CD14-positive monocyte (primary cell): Measurements from ENCODE around the gene RFTN2. TPM values are rescaled to one million over a fixed set of nuclear protein-coding genes. Genes with fewer than 3 reads are reported as not detected.

Experiments
- DNase-seq, 3 donors: peaks; one replicate each; pipeline ENCODE4 v3.0.0-alpha.2; 2011 to 2022
- H2AFZ ChIP-seq: 2 replicates; pipeline ENCODE4 v1.6.0; 2012; ENCODE audit warnings: mild to moderate bottlenecking, low read depth, low read length, inconsistent platforms; ENCODE audit not compliant: insufficient read depth, poor library complexity, severe bottlenecking
- H3K27ac ChIP-seq, 2 donors: 1 replicate in 1 of 2; 2 replicates in 1 of 2; pipeline ENCODE4 v1.5.1; 2012 to 2013; ENCODE audit warnings: low read length in 2 of 2, control low read depth in 1 of 2, inconsistent platforms in 1 of 2, low read depth in 1 of 2, mild to moderate bottlenecking in 1 of 2
- H3K27me3 ChIP-seq, 2 donors: one replicate each; pipeline versions ENCODE4 v1.6.0 to v1.6.1; 2011 to 2013; ENCODE audit warnings: low read length in 2 of 2; ENCODE audit not compliant: control insufficient read depth in 2 of 2, insufficient read depth in 2 of 2
- H3K36me3 ChIP-seq, 2 donors: replicated peaks in 1 of 2; 1 replicate in 1 of 2; 2 replicates in 1 of 2; pipeline versions ENCODE4 v1.5.1 to v1.6.1; 2012 to 2013; ENCODE audit warnings: low read length in 2 of 2, control low read depth in 1 of 2, inconsistent platforms in 1 of 2, mild to moderate bottlenecking in 1 of 2; ENCODE audit not compliant: insufficient read depth in 2 of 2, control insufficient read depth in 1 of 2
- H3K4me1 ChIP-seq, 2 donors: 1 replicate in 1 of 2; 2 replicates in 1 of 2; pipeline versions ENCODE4 v1.5.1 to v1.6.1; 2012 to 2013; ENCODE audit warnings: low read length in 2 of 2, control low read depth in 1 of 2, inconsistent platforms in 1 of 2, mild to moderate bottlenecking in 1 of 2, moderate library complexity in 1 of 2; ENCODE audit not compliant: insufficient read depth in 2 of 2, control insufficient read depth in 1 of 2
- H3K4me2 ChIP-seq: replicated peaks from 2 replicates; pipeline ENCODE3; 2012; ENCODE audit warnings: low read length, moderate library complexity, mild to moderate bottlenecking; ENCODE audit not compliant: poor library complexity, severe bottlenecking; ENCODE audit errors: extremely low read depth
- H3K4me3 ChIP-seq, 3 experiments: fragments of 200-600 bp in 1 of 3; sonication (generic) in 1 of 3; replicated peaks in 1 of 3; 1 replicate in 2 of 3; 2 replicates in 1 of 3; pipeline ENCODE4 v1.5.1; 2011 to 2013; ENCODE audit warnings: low read length in 3 of 3, mild to moderate bottlenecking in 3 of 3, control low read depth in 2 of 3, low read depth in 2 of 3, inconsistent platforms in 1 of 3, moderate library complexity in 1 of 3
- H3K79me2 ChIP-seq: 2 replicates; pipeline ENCODE4 v1.6.0; 2012; ENCODE audit warnings: mild to moderate bottlenecking, control low read depth, inconsistent platforms, low read length, moderate library complexity; ENCODE audit not compliant: insufficient read depth
- H3K9ac ChIP-seq: 2 replicates; pipeline ENCODE4 v1.6.0; 2017; ENCODE audit warnings: low read length, mild to moderate bottlenecking; ENCODE audit not compliant: insufficient read depth, poor library complexity, severe bottlenecking
- H3K9me3 ChIP-seq, 2 donors: replicated peaks in 1 of 2; 1 replicate in 1 of 2; 2 replicates in 1 of 2; pipeline versions ENCODE4 v1.5.1 to v1.6.1; 2012 to 2013; ENCODE audit warnings: low read length in 2 of 2, control low read depth in 1 of 2; ENCODE audit not compliant: control insufficient read depth in 1 of 2, insufficient read depth in 1 of 2
- H4K20me1 ChIP-seq: 2 replicates; pipeline ENCODE4 v1.6.0; 2012; ENCODE audit warnings: mild to moderate bottlenecking, low read length, control low read depth, moderate library complexity; ENCODE audit not compliant: insufficient read depth
- H3K27ac Mint-ChIP-seq, 7 donors: one replicate each; pipeline ENCODE4 v1.8.0; 2020; ENCODE audit warnings: mild to moderate bottlenecking in 7 of 7, mixed read lengths in 7 of 7, moderate library complexity in 6 of 7, inconsistent platforms in 2 of 7
- H3K27me3 Mint-ChIP-seq, 3 donors: one replicate each; pipeline ENCODE4 v1.8.0; 2021 to 2022; ENCODE audit warnings: low read depth in 3 of 3, mild to moderate bottlenecking in 3 of 3, mixed read lengths in 3 of 3, moderate library complexity in 3 of 3, inconsistent platforms in 1 of 3
- H3K36me3 Mint-ChIP-seq, 2 donors: one replicate each; pipeline ENCODE4 v1.8.0; 2020; ENCODE audit warnings: mixed read lengths in 2 of 2, inconsistent platforms in 1 of 2, mild to moderate bottlenecking in 1 of 2
- H3K4me1 Mint-ChIP-seq: one replicate; pipeline ENCODE4 v1.8.0; 2020; ENCODE audit warnings: mild to moderate bottlenecking, mixed read lengths
- H3K4me3 Mint-ChIP-seq, 2 donors: one replicate each; pipeline ENCODE4 v1.8.0; 2020; ENCODE audit warnings: mild to moderate bottlenecking in 2 of 2, mixed read lengths in 2 of 2, moderate library complexity in 1 of 2
- H3K9me3 Mint-ChIP-seq, 7 donors: one replicate each; pipeline ENCODE4 v1.8.0; 2020 to 2022; ENCODE audit warnings: mixed read lengths in 7 of 7, mild to moderate bottlenecking in 6 of 7, moderate library complexity in 6 of 7, inconsistent platforms in 2 of 7
- WGBS: methylation state at CpG from one replicate; pipeline ENCODE4 v1.1.5; 2013; ENCODE audit warnings: missing lambda C conversion rate; ENCODE audit not compliant: insufficient coverage; 5-methylcytosine and 5-hydroxymethylcytosine counted together
- intact Hi-C, 2 donors: fragments of 100-400 bp; cut with micrococcal nuclease; formaldehyde crosslinking; loops; one replicate each; pipeline versions ENCODE4 v1.15.0 to v1.15.1; 2023
- polyA plus RNA-seq, 3 donors: library from polyadenylated mRNA; depleted of rRNA in 1 of 3; unstranded in 2 of 3; stranded (reverse) in 1 of 3; fragments of 300-500 nt in 2 of 3; fragments of >200 nt in 1 of 3; fragmentation: Illumina TruSeq in 2 of 3; gene quantifications; 1 replicate in 2 of 3; 2 replicates in 1 of 3; pipeline ENCODE4 v1.2.3, GENCODE V29; 2012 to 2021
- TF ChIP-seq, protein P1 (sequence below): fragments of 200-600 bp; IDR thresholded peaks from one replicate; pipeline ENCODE4 v1.8.0; 2022; ENCODE audit warnings: antibody characterized with exemption, mild to moderate bottlenecking

RFTN2 gene
- polyA plus RNA-seq, 3 donors: 0.02 TPM; not detected in 2

DNA sequence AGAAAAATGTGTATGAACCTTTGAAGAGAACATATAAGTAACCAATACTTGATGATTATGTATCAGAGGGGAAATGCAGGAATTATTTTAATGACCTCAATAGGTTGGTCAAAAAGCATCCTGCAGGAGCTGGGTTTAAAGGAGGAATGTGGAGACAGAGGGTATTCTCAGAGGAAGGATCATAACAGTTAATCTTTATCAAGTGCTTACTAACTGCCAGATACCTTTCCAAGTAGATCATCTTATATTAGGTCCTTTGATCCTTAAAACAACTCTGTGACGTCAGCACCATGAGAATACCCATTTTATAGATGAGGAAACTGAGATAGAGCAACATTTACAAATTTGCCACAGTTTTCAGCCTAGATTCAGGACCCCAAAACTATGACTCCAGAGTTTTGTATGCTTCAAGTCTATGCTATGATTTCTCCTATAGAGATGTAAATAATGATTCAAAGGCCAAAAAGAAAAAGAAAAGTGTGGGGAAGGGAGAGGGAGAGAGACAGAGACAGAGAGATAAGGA lies 3.0 kb downstream of the RFTN2 start:
- Histone ChIP-seq H3K4me3 (no peak overlapping the region), H4K20me1 (no peaks in the 10 kb centered on the region), H3K27ac (no peak overlapping the region), H3K4me2 (no peak overlapping the region), H3K36me3 (no peaks in the 10 kb centered on the region), H3K9ac (no peak overlapping the region), H3K27me3 (peaks cover 0 to 2% of the 10 kb centered on the region in 2 donors), H2AFZ (no peak overlapping the region), H3K4me1 (no peaks in the 10 kb centered on the region), H3K79me2 (no peaks in the 10 kb centered on the region), H3K9me3 (peaks cover 0 to 10% of the 10 kb centered on the region in 2 donors)
- Mint-ChIP-seq H3K27ac (no peak overlapping the region), H3K4me1 (no peaks in the 10 kb centered on the region), H3K27me3 (peaks cover 0 to 3% (median 2%) of the 10 kb centered on the region in 3 donors), H3K4me3 (peak overlapping the region in 1 of 2 donors; percentile 32), H3K9me3 (peaks cover 0 to 7% (median 3%) of the 10 kb centered on the region in 7 donors), H3K36me3 (no peaks in the 10 kb centered on the region)
- no peak for DNase-seq
- no CpG with 5 or more reads among the region's 1 CpG for WGBS
- intact Hi-C loops: no loop called here
- TF ChIP-seq, protein P1, sequence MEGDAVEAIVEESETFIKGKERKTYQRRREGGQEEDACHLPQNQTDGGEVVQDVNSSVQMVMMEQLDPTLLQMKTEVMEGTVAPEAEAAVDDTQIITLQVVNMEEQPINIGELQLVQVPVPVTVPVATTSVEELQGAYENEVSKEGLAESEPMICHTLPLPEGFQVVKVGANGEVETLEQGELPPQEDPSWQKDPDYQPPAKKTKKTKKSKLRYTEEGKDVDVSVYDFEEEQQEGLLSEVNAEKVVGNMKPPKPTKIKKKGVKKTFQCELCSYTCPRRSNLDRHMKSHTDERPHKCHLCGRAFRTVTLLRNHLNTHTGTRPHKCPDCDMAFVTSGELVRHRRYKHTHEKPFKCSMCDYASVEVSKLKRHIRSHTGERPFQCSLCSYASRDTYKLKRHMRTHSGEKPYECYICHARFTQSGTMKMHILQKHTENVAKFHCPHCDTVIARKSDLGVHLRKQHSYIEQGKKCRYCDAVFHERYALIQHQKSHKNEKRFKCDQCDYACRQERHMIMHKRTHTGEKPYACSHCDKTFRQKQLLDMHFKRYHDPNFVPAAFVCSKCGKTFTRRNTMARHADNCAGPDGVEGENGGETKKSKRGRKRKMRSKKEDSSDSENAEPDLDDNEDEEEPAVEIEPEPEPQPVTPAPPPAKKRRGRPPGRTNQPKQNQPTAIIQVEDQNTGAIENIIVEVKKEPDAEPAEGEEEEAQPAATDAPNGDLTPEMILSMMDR: no peak

DNA sequence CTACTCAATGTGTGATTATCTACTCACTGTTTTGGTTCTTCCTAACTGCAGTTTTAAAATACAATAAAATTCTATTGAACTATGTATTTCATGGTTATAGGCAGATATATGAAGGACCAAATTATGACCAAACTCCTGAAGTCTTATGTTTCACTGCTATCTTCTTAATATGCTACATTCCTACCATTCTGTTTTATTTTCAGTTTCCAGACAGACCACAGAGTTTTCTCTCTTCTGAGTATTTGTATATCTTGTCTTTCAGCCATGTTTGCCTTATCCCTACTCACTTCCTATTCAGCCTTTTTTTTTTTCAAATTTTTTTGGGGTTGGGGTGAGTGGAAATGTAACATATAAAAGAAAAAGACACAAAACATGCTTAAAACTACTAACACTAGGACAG lies 6.3 kb downstream of the RFTN2 start:
- Histone ChIP-seq H3K36me3 (no peaks in the 10 kb centered on the region), H3K4me1 (no peaks in the 10 kb centered on the region), H3K9me3 (peaks cover 0 to 18% of the 10 kb centered on the region in 2 donors), H3K79me2 (no peaks in the 10 kb centered on the region), H3K4me3 (no peak overlapping the region), H3K4me2 (no peak overlapping the region), H3K27me3 (no peaks in the 10 kb centered on the region), H4K20me1 (no peaks in the 10 kb centered on the region), H3K27ac (no peak overlapping the region), H2AFZ (no peak overlapping the region), H3K9ac (no peak overlapping the region)
- H3K4me1 Mint-ChIP-seq: no peaks in the 10 kb centered on the region
- no peak overlapping the region for H3K27ac Mint-ChIP-seq
- H3K36me3 Mint-ChIP-seq: no peaks in the 10 kb centered on the region
- intact Hi-C loops: no loop called here
- TF ChIP-seq, protein P1: no peak
- DNase-seq: no peak
- H3K27me3 Mint-ChIP-seq: peaks cover 0 to 2% (median 2%) of the 10 kb centered on the region in 3 donors
- H3K4me3 Mint-ChIP-seq: no peak overlapping the region
- peaks cover 2 to 23% (median 12%) of the 10 kb centered on the region in 7 donors for H3K9me3 Mint-ChIP-seq
